Measurements from ENCODE around the gene CSTA.
"Not testable (repeated sequence)": the region's sequence is repeated elsewhere in the genome, so short reads cannot be mapped to it uniquely, and the experiment has no call there.

CSTA gene

GRCh38 chr3:122322095-122323075 lies 2.7 kb upstream of the CSTA start:
- no peak for DNase-seq (ENCODE audit: low spot score)

- DNase-seq (ENCODE audit: low spot score): no peak
Measured at GRCh38 chr3:122325769-122326168, 721 bp downstream of the CSTA start.

GRCh38 chr3:122331886-122332285 lies 6.8 kb downstream of the CSTA start:
- DNase-seq (ENCODE audit: low spot score): no peak

GRCh38 chr3:122332551-122332950 lies 7.5 kb downstream of the CSTA start:
- no peak for DNase-seq (ENCODE audit: low spot score)

- no peak for DNase-seq (ENCODE audit: low spot score)
Measured at GRCh38 chr3:122342803-122343202, 17.8 kb downstream of the CSTA start.

- no peak for DNase-seq (ENCODE audit: low spot score)
Measured at GRCh38 chr3:122343654-122344053, 18.6 kb downstream of the CSTA start.

GRCh38 chr3:122349171-122349570 lies 24.1 kb downstream of the CSTA start:
- DNase-seq (ENCODE audit: low spot score): no peak

GRCh38 chr3:122350814-122351418 lies 25.9 kb downstream of the CSTA start:
- DNase-seq (ENCODE audit: low spot score): no peak

GRCh38 chr3:122351612-122352011 lies 26.6 kb downstream of the CSTA start:
- no peak for DNase-seq (ENCODE audit: low spot score)

GRCh38 chr3:122353215-122353614 lies 28.2 kb downstream of the CSTA start:
- no peak for DNase-seq (ENCODE audit: low spot score)

- DNase-seq (ENCODE audit: low spot score): no peak
Measured at GRCh38 chr3:122353893-122354401, 28.9 kb downstream of the CSTA start.

GRCh38 chr3:122355612-122356011 lies 30.6 kb downstream of the CSTA start:
- DNase-seq (ENCODE audit: low spot score): no peak

- no peak for DNase-seq (ENCODE audit: low spot score)
Measured at GRCh38 chr3:122356402-122356801, 31.4 kb downstream of the CSTA start.

GRCh38 chr3:122357828-122358702 lies 33.0 kb downstream of the CSTA start:
- no peak for DNase-seq (ENCODE audit: low spot score)

GRCh38 chr3:122358703-122359032 lies 33.6 kb downstream of the CSTA start:
- DNase-seq (ENCODE audit: low spot score): no peak

- no peak for DNase-seq (ENCODE audit: low spot score)
Measured at GRCh38 chr3:122362026-122362425, 37.0 kb downstream of the CSTA start.

GRCh38 chr3:122364490-122364889 lies 39.4 kb downstream of the CSTA start:
- DNase-seq (ENCODE audit: low spot score): no peak

- no peak for DNase-seq (ENCODE audit: low spot score)
Measured at GRCh38 chr3:122365073-122365472, 40.0 kb downstream of the CSTA start.

- not testable (repeated sequence) for DNase-seq (ENCODE audit: low spot score)
Measured at GRCh38 chr3:122365582-122366378, 40.7 kb downstream of the CSTA start.

- no peak for DNase-seq (ENCODE audit: low spot score)
Measured at GRCh38 chr3:122366379-122366749, 41.3 kb downstream of the CSTA start.

GRCh38 chr3:122374034-122374433 lies 49.0 kb downstream of the CSTA start:
- no peak for DNase-seq (ENCODE audit: low spot score)
